Fibroblast of lung (primary cell): Measurements from ENCODE around the gene SMARCA4. TPM values are rescaled to one million over a fixed set of nuclear protein-coding genes. Genes with fewer than 3 reads are reported as not detected.

Source experiments
- DNase-seq, 2 donors: peaks; one replicate each; pipeline versions ENCODE4 v3.0.0 to v3.0.0-alpha.2; 2010; ENCODE audit warnings: low read depth in 2 of 2
- H2AFZ ChIP-seq: 2 replicates; pipeline ENCODE4 v1.5.1; 2012; ENCODE audit warnings: low read length, control low read depth, inconsistent platforms
- H3K27ac ChIP-seq: 2 replicates; pipeline ENCODE4 v1.5.1; 2011; ENCODE audit warnings: low read length, control low read depth; ENCODE audit not compliant: insufficient read depth
- H3K27me3 ChIP-seq: 2 replicates; pipeline ENCODE4 v1.5.1; 2011; ENCODE audit warnings: mild to moderate bottlenecking, low read length; ENCODE audit not compliant: control insufficient read depth, insufficient read depth
- H3K36me3 ChIP-seq: 2 replicates; pipeline ENCODE4 v1.5.1; 2011; ENCODE audit warnings: low read length; ENCODE audit not compliant: control insufficient read depth, insufficient read depth
- H3K4me1 ChIP-seq: 2 replicates; pipeline ENCODE4 v1.5.1; 2011; ENCODE audit warnings: low read length; ENCODE audit not compliant: control insufficient read depth, insufficient read depth; ENCODE audit errors: extremely low read depth
- H3K4me2 ChIP-seq: 2 replicates; pipeline ENCODE4 v1.5.1; 2011; ENCODE audit warnings: low read length, control low read depth; ENCODE audit not compliant: insufficient read depth; ENCODE audit errors: extremely low read depth
- H3K4me3 ChIP-seq, 4 experiments: fragments of 200-600 bp in 1 of 4; sonication (generic) in 1 of 4; replicated peaks in 1 of 4; 2 replicates each; pipeline ENCODE4 v1.5.1; 2011 to 2016; ENCODE audit warnings: low read length in 4 of 4, low read depth in 3 of 4, mild to moderate bottlenecking in 3 of 4, control low read depth in 2 of 4, inconsistent platforms in 1 of 4, mixed read lengths in 1 of 4; ENCODE audit not compliant: insufficient read depth in 1 of 4; ENCODE audit errors: control extremely low read depth in 1 of 4
- H3K79me2 ChIP-seq: 2 replicates; pipeline ENCODE4 v1.5.1; 2012; ENCODE audit warnings: mild to moderate bottlenecking, low read length, inconsistent platforms; ENCODE audit not compliant: control insufficient read depth, insufficient read depth
- H3K9ac ChIP-seq: 2 replicates; pipeline ENCODE4 v1.5.1; 2011; ENCODE audit warnings: mild to moderate bottlenecking, low read length, control low read depth; ENCODE audit not compliant: insufficient read depth
- H3K9me3 ChIP-seq: 2 replicates; pipeline ENCODE4 v1.5.1; 2012; ENCODE audit warnings: low read depth, low read length; ENCODE audit not compliant: control insufficient read depth, insufficient read depth
- H4K20me1 ChIP-seq: 2 replicates; pipeline ENCODE4 v1.5.1; 2011; ENCODE audit warnings: low read length; ENCODE audit not compliant: control insufficient read depth, insufficient read depth; ENCODE audit errors: extremely low read depth
- CTCF ChIP-seq, 2 donors: IDR thresholded peaks in 1 of 2; conservative IDR thresholded peaks in 1 of 2; 1 replicate in 1 of 2; 2 replicates in 1 of 2; pipeline ENCODE4 v1.5.1; 2011 to 2012; ENCODE audit warnings: low read length in 2 of 2, control low read depth in 1 of 2, inconsistent platforms in 1 of 2, low read depth in 1 of 2, mild to moderate bottlenecking in 1 of 2
- EZH2 ChIP-seq: IDR thresholded peaks from 2 replicates; pipeline ENCODE4 v1.5.1; 2012; ENCODE audit warnings: low read length, control low read depth, mild to moderate bottlenecking; ENCODE audit errors: missing control alignments
- polyA plus RNA-seq, 2 donors: library from polyadenylated mRNA; depleted of rRNA in 1 of 2; stranded (reverse) in 1 of 2; unstranded in 1 of 2; fragments of >200 nt; gene quantifications; 2 replicates each; pipeline ENCODE4 v1.2.1, GENCODE V29; 2011 to 2012; ENCODE audit warnings: missing spikeins in 1 of 2
- total RNA-seq: library from RNA; depleted of rRNA; stranded (reverse); fragments of >200 nt; gene quantifications from 2 replicates; pipeline ENCODE4 v1.2.1, GENCODE V29; 2014

The SMARCA4 gene
- total and polyA plus RNA-seq, 2 donors (not counting 1 experiment from before 2014, with no cell fraction given) = 28.1 to 61.1 TPM

DNA sequence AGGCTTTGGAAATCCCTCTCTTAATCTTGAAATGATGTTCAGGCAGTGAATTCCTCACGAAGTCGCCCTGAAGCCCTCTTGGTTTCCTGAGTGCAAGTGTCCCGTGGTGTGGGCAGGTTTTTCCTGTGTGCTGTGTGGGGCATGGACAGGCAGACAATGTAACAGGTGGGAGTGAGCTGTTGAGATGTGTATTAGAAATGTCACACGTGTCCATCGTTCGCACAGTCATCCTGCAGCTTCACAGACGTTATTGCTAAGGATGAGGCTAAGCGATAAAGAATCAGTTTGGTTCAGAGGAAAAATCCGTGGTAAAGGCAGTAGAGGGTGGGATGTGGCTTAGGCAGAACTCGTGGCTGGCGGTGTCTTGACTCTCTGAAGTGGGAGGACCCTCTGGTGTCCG lies 51.7 kb downstream of the SMARCA4 start:
- no peaks in the 10 kb centered on the region for H3K79me2 ChIP-seq
- TF ChIP-seq EZH2 (no peak), CTCF (conservative IDR thresholded peaks at IDR 0.05 in 1 of 2, IDR thresholded peaks at IDR 0.05 in 1 of 2; ENCODE audit: low read depth in 1 of 2, low read length in 2 of 2) (no peak)
- H3K4me1 ChIP-seq = no peaks in the 10 kb centered on the region
- peaks cover 41% of the 10 kb centered on the region for H3K36me3 ChIP-seq
- no peak overlapping the region for H2AFZ ChIP-seq
- no peak overlapping the region for H3K27ac ChIP-seq
- H3K4me3 ChIP-seq = no peak overlapping the region
- H3K4me2 ChIP-seq = no peak overlapping the region
- H3K27me3 ChIP-seq = no peaks in the 10 kb centered on the region
- H3K9ac ChIP-seq = no peak overlapping the region
- DNase-seq = no peak
- no peaks in the 10 kb centered on the region for H3K9me3 ChIP-seq
- no peaks in the 10 kb centered on the region for H4K20me1 ChIP-seq

GRCh38 chr19:11013771-11014170 lies 52.9 kb downstream of the SMARCA4 start:
- DNase-seq = no peak
- H3K4me2 ChIP-seq = no peak overlapping the region
- no peaks in the 10 kb centered on the region for H4K20me1 ChIP-seq
- H3K27ac ChIP-seq = no peak overlapping the region
- H3K9me3 ChIP-seq = no peaks in the 10 kb centered on the region
- H2AFZ ChIP-seq = no peak overlapping the region
- H3K4me1 ChIP-seq = no peaks in the 10 kb centered on the region
- no peaks in the 10 kb centered on the region for H3K27me3 ChIP-seq
- H3K79me2 ChIP-seq = no peaks in the 10 kb centered on the region
- TF ChIP-seq EZH2 = no peak
- H3K9ac ChIP-seq = no peak overlapping the region
- H3K36me3 ChIP-seq = peaks cover 46% of the 10 kb centered on the region
- no peak overlapping the region for H3K4me3 ChIP-seq

DNA sequence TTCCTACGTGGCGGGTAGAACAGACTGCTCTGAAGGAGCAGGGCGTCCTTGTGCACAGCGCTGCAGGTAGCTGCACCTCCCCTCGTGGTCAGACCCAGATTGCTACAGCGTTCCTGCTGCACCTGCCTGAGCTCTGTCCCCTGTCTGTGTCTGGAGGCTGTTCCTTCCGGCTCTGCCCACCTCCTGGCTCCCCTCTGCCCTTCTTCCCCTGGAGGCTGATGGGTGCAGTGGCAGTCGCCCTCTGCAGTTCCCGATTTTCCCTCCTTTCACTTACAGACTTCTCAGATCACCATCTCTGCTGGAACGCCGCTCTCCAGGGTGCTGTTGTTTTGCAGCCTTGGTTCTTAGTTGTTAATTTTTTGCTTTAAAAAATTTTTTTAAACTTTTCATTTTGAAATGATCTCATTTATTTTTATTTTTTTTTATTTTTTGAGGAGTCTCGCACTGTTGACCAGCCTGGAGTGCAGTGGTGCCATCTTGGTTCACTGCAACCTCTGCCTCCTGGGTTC lies 53.6 kb downstream of the SMARCA4 start:
- no peaks in the 10 kb centered on the region for H3K4me1 ChIP-seq
- no peaks in the 10 kb centered on the region for H3K9me3 ChIP-seq
- no peaks in the 10 kb centered on the region for H4K20me1 ChIP-seq
- H2AFZ ChIP-seq = no peak overlapping the region
- no peak overlapping the region for H3K4me3 ChIP-seq
- peak in 1 of 2 donors; percentile 15 for TF ChIP-seq CTCF (conservative IDR thresholded peaks at IDR 0.05 in 1 of 2, IDR thresholded peaks at IDR 0.05 in 1 of 2; ENCODE audit: low read depth in 1 of 2, low read length in 2 of 2)
- TF ChIP-seq EZH2 = no peak
- no peak overlapping the region for H3K27ac ChIP-seq
- H3K9ac ChIP-seq = no peak overlapping the region
- H3K4me2 ChIP-seq = no peak overlapping the region
- no peaks in the 10 kb centered on the region for H3K79me2 ChIP-seq
- DNase-seq = no peak
- H3K36me3 ChIP-seq = peaks cover 52% of the 10 kb centered on the region
- no peaks in the 10 kb centered on the region for H3K27me3 ChIP-seq
